Measurements from ENCODE around the gene KCNQ5.
A peak's percentile ranks its signal among the peaks of the same experiment; 100 is the strongest.
"Not testable (repeated sequence)": the region's sequence is repeated elsewhere in the genome, so short reads cannot be mapped to it uniquely, and the experiment has no call there.

KCNQ5 gene

GRCh38 chr6:73225396-73225795 lies 603.5 kb downstream of the KCNQ5 start, which contains the start of gene KHDC1L:
Gene KHDC1L, minus strand, starts transcription at chr6:73225496. Its CDS starts 88 bp downstream, at chr6:73225408.
- H3K4me1 ChIP-seq (ENCODE audit: insufficient read depth, poor library complexity, severe bottlenecking) = no peaks in the 10 kb centered on the region
- H3K27ac ChIP-seq (ENCODE audit: poor library complexity, severe bottlenecking) = no peak within 1 kb of the TSS
- ATAC-seq (ENCODE audit: low read depth) = no peak
- H3K4me3 ChIP-seq (ENCODE audit: severe bottlenecking) = no peak within 1 kb of the TSS
- no peaks in the 10 kb centered on the region for H3K27me3 ChIP-seq (ENCODE audit: insufficient read depth, poor library complexity, severe bottlenecking)
- TF ChIP-seq CTCF (IDR thresholded peaks at IDR 0.05; ENCODE audit: poor library complexity, severe bottlenecking) = no peak
- DNase-seq (ENCODE audit: low spot score) = no peak
- no peaks in the 10 kb centered on the region for H3K9me3 ChIP-seq (ENCODE audit: severe bottlenecking)
- H3K36me3 ChIP-seq (ENCODE audit: low read depth) = no peaks in the 10 kb centered on the region

DNA sequence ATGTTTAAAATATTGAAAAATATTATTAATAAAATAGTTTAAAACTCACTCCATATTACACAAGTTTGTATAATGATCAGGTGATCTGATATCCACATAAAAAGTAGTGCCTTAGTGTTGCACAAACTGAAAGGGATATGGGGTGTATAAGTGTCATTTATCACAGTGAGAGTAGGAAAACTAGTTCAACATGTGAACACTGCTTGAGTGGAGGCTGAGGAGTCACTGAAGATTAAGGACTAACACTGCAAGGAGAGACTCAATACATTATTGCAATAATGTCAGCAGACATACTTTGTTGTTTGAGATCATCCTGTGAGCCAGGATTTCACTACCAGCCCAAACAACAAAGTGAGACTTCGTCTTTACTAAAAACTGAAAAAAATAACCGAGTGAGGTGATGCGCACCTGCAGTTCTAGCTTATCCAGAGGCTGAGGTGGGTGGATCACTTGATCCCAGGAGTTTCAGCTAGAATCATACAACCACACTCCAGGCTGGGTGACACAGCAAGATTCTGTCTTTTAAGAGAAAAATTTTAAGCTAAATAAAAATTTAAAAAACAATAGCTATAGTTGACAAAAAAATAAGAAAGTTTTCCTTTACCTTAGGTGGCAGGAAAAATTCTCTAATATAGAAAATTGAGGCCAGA lies 605.9 kb downstream of the KCNQ5 start:
- DNase-seq (ENCODE audit: low spot score) (no peak), ATAC-seq (ENCODE audit: low read depth) (no peak)
- Histone ChIP-seq H3K36me3 (ENCODE audit: low read depth) (no peaks in the 10 kb centered on the region), H3K9me3 (ENCODE audit: severe bottlenecking) (no peaks in the 10 kb centered on the region), H3K27me3 (ENCODE audit: insufficient read depth, poor library complexity, severe bottlenecking) (no peaks in the 10 kb centered on the region), H3K27ac (ENCODE audit: poor library complexity, severe bottlenecking) (no peak overlapping the region), H3K4me3 (ENCODE audit: severe bottlenecking) (no peak overlapping the region), H3K4me1 (ENCODE audit: insufficient read depth, poor library complexity, severe bottlenecking) (no peaks in the 10 kb centered on the region)
- no peak for TF ChIP-seq CTCF (IDR thresholded peaks at IDR 0.05; ENCODE audit: poor library complexity, severe bottlenecking)

GRCh38 chr6:73231986-73232391 lies 610.1 kb downstream of the KCNQ5 start:
- no peak; the same call in 2 of the 3 replicates for ATAC-seq (ENCODE audit: low read depth)
- peaks cover 26% of the 10 kb centered on the region for H3K4me1 ChIP-seq (ENCODE audit: insufficient read depth, poor library complexity, severe bottlenecking)
- DNase-seq (ENCODE audit: low spot score) = no peak

DNA sequence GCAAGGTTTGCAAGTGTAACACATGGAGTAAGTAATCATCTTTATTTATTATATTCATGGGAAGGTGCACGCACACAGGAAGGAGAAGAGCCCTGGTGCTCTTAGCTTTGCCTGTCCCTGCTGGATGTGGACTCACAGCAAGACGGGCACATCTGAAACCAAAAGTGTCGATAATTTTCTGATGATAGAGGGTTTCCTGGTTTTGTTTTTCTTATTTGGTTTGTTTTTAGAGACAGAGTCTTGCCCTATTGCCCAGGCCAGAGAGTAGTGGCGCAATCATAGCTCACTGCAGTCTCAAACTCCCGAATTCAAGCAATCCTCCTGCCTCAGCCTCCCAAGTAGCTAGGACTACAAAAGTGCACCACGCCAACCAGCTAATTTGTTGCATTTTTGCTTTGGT lies 611.2 kb downstream of the KCNQ5 start:
- Histone ChIP-seq H3K4me1 (ENCODE audit: insufficient read depth, poor library complexity, severe bottlenecking) (peaks cover 27% of the 10 kb centered on the region), H3K36me3 (ENCODE audit: low read depth) (no peaks in the 10 kb centered on the region), H3K27me3 (ENCODE audit: insufficient read depth, poor library complexity, severe bottlenecking) (no peaks in the 10 kb centered on the region), H3K4me3 (ENCODE audit: severe bottlenecking) (no peak overlapping the region), H3K27ac (ENCODE audit: poor library complexity, severe bottlenecking) (no peak overlapping the region), H3K9me3 (ENCODE audit: severe bottlenecking) (no peaks in the 10 kb centered on the region)
- ATAC-seq (ENCODE audit: low read depth) (no peak), DNase-seq (ENCODE audit: low spot score) (no peak)
- TF ChIP-seq CTCF (IDR thresholded peaks at IDR 0.05; ENCODE audit: poor library complexity, severe bottlenecking) = no peak

More at GRCh38 chr6:73231986-73232391, 610.1 kb downstream of the KCNQ5 start:
- no peak overlapping the region for H3K27ac ChIP-seq (ENCODE audit: poor library complexity, severe bottlenecking)
- H3K9me3 ChIP-seq (ENCODE audit: severe bottlenecking) = no peaks in the 10 kb centered on the region
- no peak overlapping the region for H3K4me3 ChIP-seq (ENCODE audit: severe bottlenecking)
- no peaks in the 10 kb centered on the region for H3K27me3 ChIP-seq (ENCODE audit: insufficient read depth, poor library complexity, severe bottlenecking)
- no peak for TF ChIP-seq CTCF (IDR thresholded peaks at IDR 0.05; ENCODE audit: poor library complexity, severe bottlenecking)
- H3K36me3 ChIP-seq (ENCODE audit: low read depth) = no peaks in the 10 kb centered on the region

- 0 out of 3 replicates have a peak, but pooled peaks have one; percentile 13 for ATAC-seq (ENCODE audit: low read depth)
- Histone ChIP-seq H3K27ac (ENCODE audit: poor library complexity, severe bottlenecking) (peak overlapping the region; percentile 87), H3K4me1 (ENCODE audit: insufficient read depth, poor library complexity, severe bottlenecking) (peaks cover 27% of the 10 kb centered on the region)
- DNase-seq (ENCODE audit: low spot score); H3K36me3 ChIP-seq (ENCODE audit: low read depth); H3K9me3 ChIP-seq (ENCODE audit: severe bottlenecking); H3K4me3 ChIP-seq (ENCODE audit: severe bottlenecking); H3K27me3 ChIP-seq (ENCODE audit: insufficient read depth, poor library complexity, severe bottlenecking): not testable (repeated sequence)
Measured at GRCh38 chr6:73233971-73234370, 612.1 kb downstream of the KCNQ5 start.

Data from RWPE2 (cell line).